ENCODE measurements around the gene RPL29.

GRCh38 chr3:51948016-51948580 lies 47.6 kb downstream of the RPL29 start:
- TF ChIP-seq, protein P1, sequence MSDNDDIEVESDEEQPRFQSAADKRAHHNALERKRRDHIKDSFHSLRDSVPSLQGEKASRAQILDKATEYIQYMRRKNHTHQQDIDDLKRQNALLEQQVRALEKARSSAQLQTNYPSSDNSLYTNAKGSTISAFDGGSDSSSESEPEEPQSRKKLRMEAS (IDR thresholded peaks at IDR 0.05) = no peak
- no peak for TF ChIP-seq EGR1 (IDR thresholded peaks at IDR 0.05)
